Subcutaneous adipose tissue (tissue), 4 donors: Measurements from ENCODE around the gene C1QTNF6. TPM values are rescaled to one million over a fixed set of nuclear protein-coding genes. Genes with fewer than 3 reads are reported as not detected.

Experiments
- total RNA-seq, 4 donors: library from RNA; depleted of rRNA; stranded (reverse); fragments of >200 nt; gene quantifications; one replicate each; pipeline ENCODE4 v1.1.0, GENCODE V29; 2016
- TF ChIP-seq, protein P1 (sequence below): fragments of 450-650 bp; IDR thresholded peaks from one replicate; pipeline ENCODE4 v1.5.1; 2016; ENCODE audit warnings: low read depth, mild to moderate bottlenecking, control low read depth, antibody characterized with exemption, moderate library complexity

The C1QTNF6 gene
- total RNA-seq, 4 donors from 2014 or later, result 0.33 to 3.2 (median 2.4) TPM

- TF ChIP-seq, protein P1, sequence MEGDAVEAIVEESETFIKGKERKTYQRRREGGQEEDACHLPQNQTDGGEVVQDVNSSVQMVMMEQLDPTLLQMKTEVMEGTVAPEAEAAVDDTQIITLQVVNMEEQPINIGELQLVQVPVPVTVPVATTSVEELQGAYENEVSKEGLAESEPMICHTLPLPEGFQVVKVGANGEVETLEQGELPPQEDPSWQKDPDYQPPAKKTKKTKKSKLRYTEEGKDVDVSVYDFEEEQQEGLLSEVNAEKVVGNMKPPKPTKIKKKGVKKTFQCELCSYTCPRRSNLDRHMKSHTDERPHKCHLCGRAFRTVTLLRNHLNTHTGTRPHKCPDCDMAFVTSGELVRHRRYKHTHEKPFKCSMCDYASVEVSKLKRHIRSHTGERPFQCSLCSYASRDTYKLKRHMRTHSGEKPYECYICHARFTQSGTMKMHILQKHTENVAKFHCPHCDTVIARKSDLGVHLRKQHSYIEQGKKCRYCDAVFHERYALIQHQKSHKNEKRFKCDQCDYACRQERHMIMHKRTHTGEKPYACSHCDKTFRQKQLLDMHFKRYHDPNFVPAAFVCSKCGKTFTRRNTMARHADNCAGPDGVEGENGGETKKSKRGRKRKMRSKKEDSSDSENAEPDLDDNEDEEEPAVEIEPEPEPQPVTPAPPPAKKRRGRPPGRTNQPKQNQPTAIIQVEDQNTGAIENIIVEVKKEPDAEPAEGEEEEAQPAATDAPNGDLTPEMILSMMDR, result no peak
Observed at GRCh38 chr22:37183432-37184379, 4.3 kb downstream of the C1QTNF6 start.

- TF ChIP-seq, protein P1, result no peak
Observed at GRCh38 chr22:37182949-37183245, 5.2 kb downstream of the C1QTNF6 start.

DNA sequence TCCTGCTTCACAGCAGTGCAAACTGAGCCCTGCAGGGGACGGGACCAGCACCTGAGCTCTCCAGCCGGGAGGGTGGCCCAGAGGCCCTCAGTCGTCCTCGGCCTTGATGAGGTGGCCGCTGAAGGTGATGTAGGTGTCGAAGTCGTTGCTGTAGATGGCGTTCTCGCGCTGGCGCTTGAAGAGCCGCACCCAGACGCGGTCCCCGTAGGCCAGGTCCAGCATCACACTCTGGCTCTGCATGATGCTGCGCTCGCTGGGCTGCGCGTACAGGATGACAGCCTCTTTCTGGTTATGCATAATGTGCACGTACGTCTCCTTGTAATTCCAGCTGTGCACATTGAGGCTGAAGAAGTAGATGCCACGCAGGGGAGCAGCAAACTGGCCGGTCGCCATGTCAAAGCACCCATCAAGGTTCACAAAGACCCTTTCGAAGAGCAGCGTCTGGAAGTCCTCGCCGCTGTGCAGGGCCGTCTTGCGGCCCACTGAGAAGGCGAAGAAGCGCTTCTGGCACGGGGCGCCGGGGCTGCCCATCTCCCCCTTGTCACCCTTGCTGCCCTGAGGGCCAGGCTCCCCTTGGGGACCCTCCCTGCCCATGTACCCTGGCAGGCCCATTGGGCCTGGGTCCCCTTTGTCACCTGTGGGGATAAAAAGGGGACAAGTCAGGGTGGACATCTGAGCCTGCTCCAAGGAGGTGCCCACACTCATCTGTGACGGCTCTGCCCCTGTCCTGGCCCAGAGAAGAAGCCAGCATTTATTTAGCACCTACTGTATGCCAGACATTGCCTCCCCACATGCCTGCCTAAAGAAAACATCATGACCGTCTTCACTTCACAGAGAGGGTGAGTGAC, 5.7 kb downstream of the C1QTNF6 start:
- TF ChIP-seq, protein P1, result no peak

GRCh38 chr22:37181681-37182080, 6.4 kb downstream of the C1QTNF6 start:
- TF ChIP-seq, protein P1, result no peak

- TF ChIP-seq, protein P1, result no peak
Observed at GRCh38 chr22:37180531-37181231, 7.4 kb downstream of the C1QTNF6 start.

DNA sequence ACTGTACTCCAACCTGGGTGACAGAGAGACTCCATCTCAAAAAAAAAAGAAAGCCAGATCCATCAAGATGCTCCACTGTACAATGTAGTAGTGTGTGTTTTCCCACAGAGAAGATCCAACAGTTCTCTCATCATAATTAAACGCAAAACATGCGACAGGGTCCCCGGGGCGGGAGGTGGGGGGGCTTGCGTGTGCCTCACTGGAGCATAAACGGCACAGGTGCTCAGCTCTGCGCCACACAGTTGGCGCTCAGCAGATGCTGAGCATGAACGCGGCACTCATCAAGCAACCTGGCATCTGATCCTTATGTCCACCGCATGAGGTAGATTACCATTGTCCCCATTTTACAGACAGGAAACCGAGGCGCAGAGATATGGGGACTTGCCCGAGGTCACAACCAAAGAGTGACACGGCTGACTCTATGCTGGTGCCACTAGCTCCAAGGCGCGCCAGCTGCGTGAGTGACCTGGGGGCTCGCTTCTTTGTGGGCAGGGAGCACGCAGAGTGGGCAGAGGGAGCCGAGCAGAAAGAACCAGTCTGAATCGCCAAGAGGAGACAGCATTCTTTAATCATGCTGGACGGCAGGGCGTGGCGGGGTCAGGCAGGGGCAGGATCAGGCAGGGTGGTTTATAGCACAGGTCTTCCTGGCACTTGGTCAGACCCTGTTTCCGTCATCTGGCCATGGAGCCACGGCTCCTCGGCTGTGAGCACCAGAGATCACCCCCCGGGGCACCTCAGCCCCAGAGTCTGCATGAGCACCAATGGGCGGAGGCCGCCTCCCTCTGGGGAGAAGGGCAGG, 8.2 kb downstream of the C1QTNF6 start:
- TF ChIP-seq, protein P1, result no peak
